Caco-2 (cell line): Measurements from ENCODE around the gene NDRG2. TPM values are rescaled to one million over a fixed set of nuclear protein-coding genes. Genes with fewer than 3 reads are reported as not detected.

Experiments used
- BruUV-seq: library from RNA; stranded (reverse); fragments of 400-500 nt; replicated peaks from 2 replicates; lab custom pipeline; 2021; lab: Mats Ljungman, UMichigan
- CTCF ChIA-PET: fragments of 300-600 bp; sonication (Branson Sonifier 250); formaldehyde crosslinking; loops from one replicate; lab custom pipeline; 2022; ENCODE audit warnings: antibody characterized with exemption; lab: Charles Lee
- POLR2A ChIA-PET: fragments of 300-600 bp; sonication (Branson Sonifier 250); formaldehyde crosslinking; loops from one replicate; lab custom pipeline; 2022; ENCODE audit warnings: antibody characterized with exemption; lab: Charles Lee
- DNase-seq, 2 experiments: peaks; one replicate each; pipeline versions ENCODE4 v3.0.0 to v3.0.0-alpha.2; 2020 to 2022
- H3K27me3 ChIP-seq: replicated peaks from 2 replicates; pipeline ENCODE4 v1.6.0; 2011; ENCODE audit warnings: low read length; ENCODE audit not compliant: control insufficient read depth, insufficient read depth
- H3K36me3 ChIP-seq: 2 replicates; pipeline ENCODE4 v1.5.1; 2011; ENCODE audit warnings: low read length; ENCODE audit not compliant: control insufficient read depth, insufficient read depth
- H3K4me1 ChIP-seq: fragments of 250-450 bp; sonication (Bioruptor Pico); 2 replicates; pipeline ENCODE4 v1.5.1; 2020; ENCODE audit warnings: mild to moderate bottlenecking
- H3K4me3 ChIP-seq: 2 replicates; pipeline ENCODE4 v1.5.1; 2011; ENCODE audit warnings: low read depth, mild to moderate bottlenecking, control low read depth, low read length
- H3K9me3 ChIP-seq: fragments of 250-450 bp; sonication (Bioruptor Pico); 2 replicates; pipeline ENCODE4 v1.5.1; 2020; ENCODE audit warnings: mild to moderate bottlenecking, moderate library complexity
- H3K27ac Mint-ChIP-seq: one replicate; pipeline ENCODE4 v1.8.0; 2022; ENCODE audit warnings: mixed read lengths; ENCODE audit not compliant: unreplicated experiment
- H3K27me3 Mint-ChIP-seq: one replicate; pipeline ENCODE4 v1.8.0; 2022; ENCODE audit warnings: mixed read lengths; ENCODE audit not compliant: insufficient read depth, unreplicated experiment
- H3K36me3 Mint-ChIP-seq: one replicate; pipeline ENCODE4 v1.8.0; 2022; ENCODE audit warnings: mild to moderate bottlenecking, mixed read lengths; ENCODE audit not compliant: insufficient read depth, unreplicated experiment
- H3K4me1 Mint-ChIP-seq: one replicate; pipeline ENCODE4 v1.8.0; 2022; ENCODE audit warnings: low read depth, mixed read lengths; ENCODE audit not compliant: unreplicated experiment
- H3K4me3 Mint-ChIP-seq: one replicate; pipeline ENCODE4 v1.8.0; 2022; ENCODE audit warnings: mild to moderate bottlenecking, moderate library complexity, mixed read lengths; ENCODE audit not compliant: unreplicated experiment
- H3K9me3 Mint-ChIP-seq: one replicate; pipeline ENCODE4 v1.8.0; 2022; ENCODE audit warnings: mixed read lengths; ENCODE audit not compliant: unreplicated experiment
- intact Hi-C: fragments of 100-400 bp; cut with micrococcal nuclease; formaldehyde crosslinking; loops from one replicate; pipeline ENCODE4 v1.10.0; 2022; ENCODE audit not compliant: unreplicated experiment
- total RNA-seq: library from RNA; stranded (reverse); gene quantifications from 2 replicates; pipeline ENCODE4 v1.2.3, GENCODE V29; 2022
- TF ChIP-seq, protein P1 (sequence below), 2 experiments: fragments of 200-600 bp in 1 of 2; IDR thresholded peaks; 1 replicate in 1 of 2; 2 replicates in 1 of 2; pipeline versions ENCODE4 v1.5.1 to v1.8.0; 2011 to 2022; ENCODE audit warnings: antibody characterized with exemption in 1 of 2, control low read depth in 1 of 2, inconsistent platforms in 1 of 2, low read depth in 1 of 2, low read length in 1 of 2, mild to moderate bottlenecking in 1 of 2, moderate library complexity in 1 of 2; ENCODE audit not compliant: insufficient read depth in 1 of 2, severe bottlenecking in 1 of 2, unreplicated experiment in 1 of 2

NDRG2 gene
- total RNA-seq, 1 experiment from 2014 or later: 17.7 TPM

DNA sequence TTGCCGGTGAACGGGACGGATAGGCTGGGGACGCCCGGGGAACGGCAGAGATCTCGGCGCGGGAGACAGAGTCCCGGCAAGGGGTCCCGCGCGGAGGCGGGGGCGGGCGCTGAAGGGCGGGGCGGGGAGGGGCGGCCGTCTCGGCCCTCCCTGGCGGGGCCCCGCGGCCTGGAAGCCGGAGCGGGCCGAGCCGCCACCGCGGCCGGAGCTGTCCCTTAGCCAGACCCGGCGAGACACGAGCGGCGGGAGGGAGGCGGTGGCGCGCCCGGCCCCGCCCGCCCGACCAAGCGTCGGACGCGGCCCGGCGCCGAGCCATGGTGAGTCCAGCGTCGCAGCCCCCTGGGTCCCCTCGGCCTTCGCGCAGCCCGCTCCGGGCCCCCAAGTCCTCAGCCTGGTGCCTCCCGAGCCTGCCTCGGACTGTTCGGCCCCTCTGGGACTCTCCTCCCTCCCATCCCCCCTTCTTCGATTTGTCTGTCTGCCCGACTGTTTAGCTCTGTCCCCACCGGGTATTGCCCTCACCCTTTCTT lies 45.3 kb upstream of the NDRG2 start, which contains the start of gene ARHGEF40:
ARHGEF40 (plus strand) TSS at position 222 of the 527 bp plus-strand sequence; CDS start at position 315, 93 bp downstream.
- TF ChIP-seq, protein P1, sequence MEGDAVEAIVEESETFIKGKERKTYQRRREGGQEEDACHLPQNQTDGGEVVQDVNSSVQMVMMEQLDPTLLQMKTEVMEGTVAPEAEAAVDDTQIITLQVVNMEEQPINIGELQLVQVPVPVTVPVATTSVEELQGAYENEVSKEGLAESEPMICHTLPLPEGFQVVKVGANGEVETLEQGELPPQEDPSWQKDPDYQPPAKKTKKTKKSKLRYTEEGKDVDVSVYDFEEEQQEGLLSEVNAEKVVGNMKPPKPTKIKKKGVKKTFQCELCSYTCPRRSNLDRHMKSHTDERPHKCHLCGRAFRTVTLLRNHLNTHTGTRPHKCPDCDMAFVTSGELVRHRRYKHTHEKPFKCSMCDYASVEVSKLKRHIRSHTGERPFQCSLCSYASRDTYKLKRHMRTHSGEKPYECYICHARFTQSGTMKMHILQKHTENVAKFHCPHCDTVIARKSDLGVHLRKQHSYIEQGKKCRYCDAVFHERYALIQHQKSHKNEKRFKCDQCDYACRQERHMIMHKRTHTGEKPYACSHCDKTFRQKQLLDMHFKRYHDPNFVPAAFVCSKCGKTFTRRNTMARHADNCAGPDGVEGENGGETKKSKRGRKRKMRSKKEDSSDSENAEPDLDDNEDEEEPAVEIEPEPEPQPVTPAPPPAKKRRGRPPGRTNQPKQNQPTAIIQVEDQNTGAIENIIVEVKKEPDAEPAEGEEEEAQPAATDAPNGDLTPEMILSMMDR (IDR thresholded peaks at IDR 0.05; ENCODE audit: insufficient read depth in 1 of 2, low read depth in 1 of 2, low read length in 1 of 2, severe bottlenecking in 1 of 2, unreplicated experiment in 1 of 2): no peak
- DNase-seq: peak in 1 of 2 experiments; percentile 66
- CTCF ChIA-PET: interaction anchor here (0.6 to 3.4 kb wide), 9 partner anchors 20 to 99 kb away, joined by 3 to 50 read pairs (median 6); no protein-coding TSS in a partner anchor

DNA sequence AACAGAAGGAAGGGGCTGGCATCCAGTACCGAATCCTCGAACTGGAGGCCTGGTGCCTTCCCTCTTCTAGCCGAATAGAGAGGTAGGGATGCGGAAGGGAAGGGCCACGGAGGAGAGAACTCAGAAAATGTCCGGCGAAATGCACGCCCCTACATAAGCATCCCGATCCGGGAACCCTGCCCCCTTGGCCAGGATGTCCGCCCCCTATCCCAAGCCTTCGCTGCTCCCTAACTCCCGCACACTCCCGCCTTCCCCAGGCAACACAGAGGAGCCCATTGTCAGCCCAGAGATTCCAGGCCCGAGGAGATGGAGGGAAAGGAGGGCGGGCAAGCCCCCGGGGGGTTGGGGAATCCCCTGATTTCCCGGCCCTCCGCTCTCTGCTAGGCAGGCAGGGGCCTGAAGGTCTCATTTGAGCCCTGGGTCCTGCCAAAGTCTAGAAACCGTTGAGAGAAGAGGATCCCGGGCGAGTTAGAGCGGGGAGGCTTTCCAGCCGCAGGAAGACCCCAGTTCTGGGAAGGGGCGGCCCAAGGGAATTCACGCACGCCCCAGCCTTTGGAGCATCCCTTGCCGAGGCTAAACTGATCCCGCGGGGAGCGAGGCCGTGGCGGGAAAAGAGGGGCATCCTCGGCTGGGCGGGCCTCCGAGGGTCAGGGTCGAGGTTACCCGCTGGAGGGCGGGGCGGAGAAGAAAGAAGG lies 44.7 kb upstream of the NDRG2 start:
- no peak overlapping the region for H3K27ac Mint-ChIP-seq
- Histone ChIP-seq H3K9me3 (no peaks in the 10 kb centered on the region), H3K4me3 (peak overlapping the region; percentile 76), H3K27me3 (no peaks in the 10 kb centered on the region), H3K4me1 (peaks cover 6% of the 10 kb centered on the region), H3K36me3 (no peaks in the 10 kb centered on the region)
- H3K4me3 Mint-ChIP-seq: peak overlapping the region; percentile 84
- no peaks in the 10 kb centered on the region for H3K4me1 Mint-ChIP-seq
- DNase-seq: peak in 1 of 2 experiments; percentile 17
- ChIA-PET POLR2A (interaction anchor here (1.3 kb wide), 1 partner anchor 34 kb away, joined by 6 read pairs; no protein-coding TSS in a partner anchor), CTCF (interaction anchor here (0.7 to 3.8 kb wide), 15 partner anchors 15 to 55 kb away, joined by 4 to 127 read pairs (median 13); no protein-coding TSS in a partner anchor)
- peaks cover 8% of the 10 kb centered on the region for H3K27me3 Mint-ChIP-seq
- H3K9me3 Mint-ChIP-seq: no peaks in the 10 kb centered on the region
- TF ChIP-seq, protein P1 (IDR thresholded peaks at IDR 0.05; ENCODE audit: insufficient read depth in 1 of 2, low read depth in 1 of 2, low read length in 1 of 2, severe bottlenecking in 1 of 2, unreplicated experiment in 1 of 2): no peak
- H3K36me3 Mint-ChIP-seq: no peaks in the 10 kb centered on the region
- no TSS peak for BruUV-seq
- intact Hi-C loops: loop anchor here (5.0 kb wide), 1 partner anchor 123 kb away; no protein-coding TSS in a partner anchor

More for the DNA sequence above, 45.3 kb upstream of the NDRG2 start, which contains the start of gene ARHGEF40:
- Mint-ChIP-seq H3K27ac (peak within 1 kb of the TSS; percentile 22), H3K36me3 (no peaks in the 10 kb centered on the region), H3K27me3 (peaks cover 8% of the 10 kb centered on the region), H3K4me1 (no peaks in the 10 kb centered on the region), H3K4me3 (peak within 1 kb of the TSS; percentile 84), H3K9me3 (no peaks in the 10 kb centered on the region)
- Histone ChIP-seq H3K36me3 (no peaks in the 10 kb centered on the region), H3K4me1 (peaks cover 6% of the 10 kb centered on the region), H3K4me3 (peak within 1 kb of the TSS; percentile 76), H3K27me3 (no peaks in the 10 kb centered on the region), H3K9me3 (no peaks in the 10 kb centered on the region)
- BruUV-seq: no TSS peak
- POLR2A ChIA-PET: interaction anchor here (0.6 to 1.3 kb wide), 2 partner anchors 34 to 55 kb away, joined by 4 to 6 read pairs; no protein-coding TSS in a partner anchor
- intact Hi-C loops: no loop called here
